Left kidney (tissue), 8 donors: ENCODE data around the gene CYP2F1. TPM values are rescaled to one million over a fixed set of nuclear protein-coding genes. Genes with fewer than 3 reads are reported as not detected.
"Not testable (repeated sequence)": the region's sequence is repeated elsewhere in the genome, so short reads cannot be mapped to it uniquely, and the experiment has no call there.

Experiments used
- DNase-seq: peaks from one replicate; pipeline ENCODE4 v3.0.0-alpha.2; 2013
- long read RNA-seq, 8 donors: transcript quantifications; one replicate each; lab custom pipeline, GENCODE V29; 2026
- polyA plus RNA-seq: library from polyadenylated mRNA; unstranded; fragments of 120-200 nt; gene quantifications from one replicate; pipeline ENCODE4 v1.2.1, GENCODE V29; 2013; ENCODE audit not compliant: insufficient read length

The CYP2F1 gene, protein sequence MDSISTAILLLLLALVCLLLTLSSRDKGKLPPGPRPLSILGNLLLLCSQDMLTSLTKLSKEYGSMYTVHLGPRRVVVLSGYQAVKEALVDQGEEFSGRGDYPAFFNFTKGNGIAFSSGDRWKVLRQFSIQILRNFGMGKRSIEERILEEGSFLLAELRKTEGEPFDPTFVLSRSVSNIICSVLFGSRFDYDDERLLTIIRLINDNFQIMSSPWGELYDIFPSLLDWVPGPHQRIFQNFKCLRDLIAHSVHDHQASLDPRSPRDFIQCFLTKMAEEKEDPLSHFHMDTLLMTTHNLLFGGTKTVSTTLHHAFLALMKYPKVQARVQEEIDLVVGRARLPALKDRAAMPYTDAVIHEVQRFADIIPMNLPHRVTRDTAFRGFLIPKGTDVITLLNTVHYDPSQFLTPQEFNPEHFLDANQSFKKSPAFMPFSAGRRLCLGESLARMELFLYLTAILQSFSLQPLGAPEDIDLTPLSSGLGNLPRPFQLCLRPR
- polyA plus RNA-seq: 0.28 TPM
- long read RNA-seq, donor 1: 0 reads
- long read RNA-seq, donor 2: 0 reads
- long read RNA-seq, donor 3: 0 reads
- long read RNA-seq, donor 4: 0 reads
- long read RNA-seq, donor 5: 0 reads
- long read RNA-seq, donor 6: 0 reads
- long read RNA-seq, donor 7: 0 reads
- long read RNA-seq, donor 8: 0 reads

DNA sequence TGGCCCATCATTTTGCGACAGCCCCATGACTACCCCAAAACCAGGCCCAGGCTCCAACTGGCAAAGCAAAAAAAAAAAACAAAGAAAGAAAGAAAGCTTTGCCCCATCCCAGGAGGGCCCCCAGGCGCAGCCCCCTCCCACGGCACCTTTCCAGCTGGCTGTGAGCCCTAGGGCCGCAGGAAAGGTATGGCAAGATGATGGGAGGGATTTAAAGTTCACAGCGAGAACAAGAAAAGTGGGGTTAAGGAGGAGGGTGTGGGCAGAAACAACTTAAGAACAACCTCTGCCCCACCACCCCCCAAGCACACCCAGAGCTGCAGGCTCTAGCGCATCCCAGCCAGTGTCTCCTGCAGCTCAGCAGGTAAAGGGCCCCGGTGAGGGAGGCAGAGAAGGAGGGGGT is at the start of gene CYP2F1:
CYP2F1 (plus strand) TSS at position 301 of the 400 bp plus-strand sequence. CDS start 1,757 bp downstream, outside the sequence.
- DNase-seq: no peak

DNA sequence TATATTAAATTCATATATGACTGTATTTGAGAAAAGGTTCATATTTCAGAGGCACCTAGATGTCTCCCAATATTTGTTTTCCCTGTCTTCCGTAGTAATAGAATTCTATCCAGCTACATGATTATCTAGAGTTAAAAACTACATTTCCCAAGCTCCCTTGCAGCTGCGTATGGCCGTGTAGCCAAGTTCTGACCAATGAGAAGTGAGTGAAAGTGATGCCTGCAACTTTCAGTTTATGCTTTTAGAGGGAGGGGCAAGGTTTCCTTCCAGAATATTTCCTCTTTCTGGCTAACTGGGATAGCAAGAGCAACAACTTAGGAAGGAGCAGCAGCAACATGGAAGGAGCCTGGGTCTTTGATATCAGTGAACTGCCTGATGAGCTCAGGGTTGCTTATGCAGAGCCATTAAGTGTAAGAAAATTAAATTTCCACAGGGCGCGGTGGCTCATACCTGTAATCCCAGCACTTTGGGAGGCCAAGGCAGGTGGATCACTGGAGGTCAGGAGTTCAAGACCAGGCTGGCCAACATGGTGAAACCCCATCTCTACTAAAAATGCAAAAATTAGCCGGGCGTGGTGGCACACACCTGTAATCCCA is 49.2 kb upstream of the CYP2F1 start:
- DNase-seq: peak; percentile 0

DNA sequence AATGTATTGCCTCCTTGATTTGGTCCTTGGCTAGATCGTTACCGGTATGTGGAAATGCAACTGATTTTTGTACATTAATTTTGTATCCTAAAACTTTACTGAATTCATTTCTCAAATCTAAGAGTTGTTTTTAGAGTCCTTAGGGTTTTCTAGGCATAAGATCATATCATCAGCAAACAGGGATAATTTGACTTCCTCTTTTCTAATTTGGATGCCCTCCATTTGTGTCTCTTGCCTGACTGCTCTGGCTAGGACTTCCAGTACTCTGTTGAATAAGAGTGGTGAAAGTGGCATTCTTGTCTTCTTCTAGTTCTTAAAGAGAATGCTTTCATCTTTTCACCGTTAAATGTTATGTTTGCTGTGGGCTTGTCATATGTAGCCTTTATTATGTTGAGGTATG is 37.9 kb upstream of the CYP2F1 start:
- no peak for DNase-seq

- no peak for DNase-seq
Observed at GRCh38 chr19:41083516-41083915, 30.7 kb upstream of the CYP2F1 start.

DNA sequence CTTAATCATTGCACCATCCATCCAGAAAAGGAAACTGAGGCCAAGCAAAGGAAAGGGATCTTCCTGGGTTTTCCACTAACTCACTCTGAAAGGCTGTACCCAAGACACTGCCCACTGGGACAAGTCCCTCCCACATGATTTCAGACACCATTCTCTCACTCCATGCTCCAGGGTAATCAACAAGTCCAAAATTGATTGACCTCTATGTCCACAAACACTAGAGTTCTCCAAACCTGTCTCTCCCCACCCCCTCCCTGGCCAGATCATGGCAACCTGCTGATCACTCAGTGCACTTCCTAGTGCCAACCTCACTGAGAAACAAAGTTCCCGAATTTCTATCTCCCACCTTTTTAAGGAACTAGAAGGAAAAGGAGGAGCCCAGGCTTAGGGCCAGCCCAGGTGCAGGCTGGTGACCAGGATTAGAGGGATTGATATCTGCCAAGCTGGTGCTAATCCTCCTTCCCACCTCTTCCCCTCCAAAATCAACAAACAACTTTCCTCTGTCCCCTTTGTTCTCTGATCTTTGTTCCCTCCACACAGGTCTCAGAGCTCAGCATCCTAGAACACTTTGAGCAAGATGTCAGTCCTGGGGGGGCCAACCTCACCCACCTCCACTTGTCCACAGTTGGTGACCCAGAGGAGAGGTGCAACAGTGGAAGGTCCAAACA is 28.4 kb upstream of the CYP2F1 start:
- DNase-seq: no peak

GRCh38 chr19:41088151-41088550 is 26.1 kb upstream of the CYP2F1 start, which contains the start of gene CYP2A13:
Gene CYP2A13 (plus strand): TSS chr19:41088451. CDS start chr19:41088472, 21 bp downstream.
- no peak for DNase-seq

DNA sequence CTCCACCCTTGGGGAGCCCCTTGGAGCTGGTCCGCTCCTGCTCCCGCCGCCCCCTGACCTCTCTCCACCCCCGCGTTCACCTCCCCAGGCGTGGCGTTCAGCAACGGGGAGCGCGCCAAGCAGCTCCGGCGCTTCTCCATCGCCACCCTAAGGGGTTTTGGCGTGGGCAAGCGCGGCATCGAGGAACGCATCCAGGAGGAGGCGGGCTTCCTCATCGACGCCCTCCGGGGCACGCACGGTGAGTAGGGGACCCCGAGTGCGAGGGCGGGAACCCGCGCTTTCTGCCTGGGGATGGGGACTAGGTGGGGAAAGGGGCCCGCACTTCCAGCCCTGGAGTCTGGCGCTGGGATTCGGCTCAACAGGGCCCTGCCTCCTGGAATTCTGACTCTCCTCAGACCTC is 24.3 kb upstream of the CYP2F1 start:
- no peak for DNase-seq

GRCh38 chr19:41095703-41096102 is 18.5 kb upstream of the CYP2F1 start:
- DNase-seq: no peak

DNA sequence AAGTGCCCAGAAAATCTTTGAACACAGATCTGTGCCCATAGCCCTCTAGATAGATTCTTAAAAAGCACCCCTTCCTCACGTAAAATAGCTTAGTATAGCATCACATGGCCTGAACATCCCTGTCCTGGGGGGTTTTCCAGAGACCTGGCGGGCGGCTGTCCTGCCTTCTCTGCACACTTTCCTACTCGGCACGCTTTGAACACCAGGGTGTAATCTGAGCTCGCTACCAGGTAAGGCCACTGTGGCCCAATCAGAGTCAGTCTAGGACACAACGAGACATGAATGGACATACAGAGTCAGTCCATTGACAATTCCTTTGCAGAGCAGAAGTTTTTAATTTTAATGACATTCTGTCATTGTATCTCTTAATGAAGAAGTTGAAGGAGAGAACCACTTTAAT is 17.9 kb upstream of the CYP2F1 start:
- no peak for DNase-seq

DNA sequence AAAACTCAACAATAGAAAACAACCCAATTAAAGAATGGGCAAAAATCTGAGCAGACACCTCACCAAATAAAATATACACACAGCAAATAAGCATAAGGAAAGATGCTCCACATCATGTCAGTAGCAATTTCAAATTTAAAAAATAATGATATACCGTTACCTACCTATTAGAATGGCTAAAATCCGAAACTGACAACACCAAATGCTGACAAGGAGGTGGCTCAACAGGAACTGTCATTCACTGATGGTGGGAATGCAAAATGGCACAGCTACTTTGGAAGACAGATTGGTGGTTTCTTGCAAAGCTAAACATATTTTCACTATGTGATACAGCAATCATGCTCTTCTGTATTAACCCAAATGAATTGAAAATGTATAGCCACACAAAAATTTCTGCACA is 16.9 kb upstream of the CYP2F1 start:
- DNase-seq: no peak

DNA sequence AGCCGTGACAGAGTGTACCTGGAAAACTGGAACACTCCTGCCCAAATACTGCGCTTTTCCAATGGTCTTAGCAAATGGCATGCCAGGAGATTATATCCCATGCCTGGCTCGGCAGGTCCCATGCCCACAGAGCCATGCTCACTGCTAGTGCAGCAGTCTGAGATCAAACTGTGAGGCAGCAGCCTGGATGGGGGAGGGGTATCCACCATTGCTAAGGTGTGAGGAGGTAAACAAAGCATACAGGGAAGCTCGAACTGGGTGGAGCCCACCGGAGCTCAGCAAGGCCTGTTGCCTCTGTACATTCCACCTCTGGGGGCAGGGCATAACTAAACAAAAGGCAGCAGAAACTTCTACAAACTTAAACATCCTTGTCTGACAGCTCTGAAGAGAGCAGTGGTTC is 15.5 kb upstream of the CYP2F1 start:
- no peak for DNase-seq

- not testable (repeated sequence) for DNase-seq
Observed at GRCh38 chr19:41102210-41102609, 12.0 kb upstream of the CYP2F1 start.

DNA sequence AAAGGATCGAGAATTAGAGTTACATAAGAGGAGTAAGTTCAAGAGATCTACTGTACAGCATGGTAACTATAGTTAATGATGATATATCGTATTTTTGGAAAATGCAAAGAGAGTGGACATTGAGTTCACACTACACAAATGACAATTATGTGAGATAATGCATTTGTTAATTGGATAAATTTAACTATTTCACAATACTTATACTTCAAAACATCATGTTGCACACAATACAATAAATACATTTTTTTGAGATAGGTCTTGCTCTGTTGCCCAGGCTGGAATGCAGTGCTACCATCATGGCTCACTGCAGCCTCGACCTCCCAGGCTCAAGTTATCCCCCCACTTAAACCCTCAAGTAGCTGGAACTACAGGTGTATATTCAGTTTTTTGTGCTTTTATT is 8.1 kb upstream of the CYP2F1 start:
- DNase-seq: no peak

DNA sequence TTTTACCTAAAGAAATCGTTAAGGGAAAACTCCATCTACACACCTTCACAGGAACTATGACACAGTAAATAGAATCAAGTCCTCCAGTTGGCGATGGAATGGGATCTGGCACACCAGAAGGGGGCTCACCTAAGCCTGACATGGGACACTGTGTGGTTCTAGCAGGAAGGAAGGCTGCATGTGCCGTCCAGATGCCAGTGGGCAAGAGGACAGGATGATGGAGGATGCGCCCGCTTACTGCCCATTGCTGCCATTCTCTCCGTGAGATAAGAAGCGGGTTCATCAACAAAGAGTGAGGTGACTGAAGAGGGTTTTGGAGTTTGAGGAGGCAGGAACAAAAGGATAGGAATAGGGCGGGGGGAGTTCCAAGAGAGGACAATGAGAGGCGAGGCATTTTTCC is 2.9 kb upstream of the CYP2F1 start:
- DNase-seq: no peak

DNA sequence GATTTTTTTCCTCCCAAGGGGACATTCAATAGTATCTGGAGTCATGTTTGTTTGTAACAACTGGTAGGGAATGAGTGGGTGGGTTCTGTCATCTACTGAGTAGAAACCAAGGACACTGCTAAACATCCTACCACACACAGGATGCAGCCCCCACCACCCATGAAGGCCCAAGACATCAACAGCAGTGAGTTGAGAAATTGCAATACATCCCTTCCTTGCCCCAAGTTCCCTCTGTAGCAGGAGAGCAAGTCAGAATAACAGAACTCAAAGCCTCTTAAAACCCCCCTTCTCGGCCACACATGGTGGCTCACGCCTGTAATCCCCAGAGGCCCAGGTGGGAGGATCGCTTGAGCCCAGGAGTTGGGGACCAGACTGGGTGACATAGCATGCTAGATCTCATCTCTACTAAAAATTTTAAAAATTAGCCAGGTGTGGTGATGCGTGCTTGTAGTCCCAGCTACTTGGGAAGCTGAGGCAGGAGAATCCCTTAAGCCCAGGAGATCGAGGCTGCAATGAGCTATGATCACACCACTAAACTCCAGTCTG is 2.4 kb upstream of the CYP2F1 start:
- DNase-seq: no peak

- no peak for DNase-seq
Observed at GRCh38 chr19:41112728-41113290, 1.4 kb upstream of the CYP2F1 start.

GRCh38 chr19:41116261-41116660 is 2.0 kb downstream of the CYP2F1 start:
- DNase-seq: no peak

DNA sequence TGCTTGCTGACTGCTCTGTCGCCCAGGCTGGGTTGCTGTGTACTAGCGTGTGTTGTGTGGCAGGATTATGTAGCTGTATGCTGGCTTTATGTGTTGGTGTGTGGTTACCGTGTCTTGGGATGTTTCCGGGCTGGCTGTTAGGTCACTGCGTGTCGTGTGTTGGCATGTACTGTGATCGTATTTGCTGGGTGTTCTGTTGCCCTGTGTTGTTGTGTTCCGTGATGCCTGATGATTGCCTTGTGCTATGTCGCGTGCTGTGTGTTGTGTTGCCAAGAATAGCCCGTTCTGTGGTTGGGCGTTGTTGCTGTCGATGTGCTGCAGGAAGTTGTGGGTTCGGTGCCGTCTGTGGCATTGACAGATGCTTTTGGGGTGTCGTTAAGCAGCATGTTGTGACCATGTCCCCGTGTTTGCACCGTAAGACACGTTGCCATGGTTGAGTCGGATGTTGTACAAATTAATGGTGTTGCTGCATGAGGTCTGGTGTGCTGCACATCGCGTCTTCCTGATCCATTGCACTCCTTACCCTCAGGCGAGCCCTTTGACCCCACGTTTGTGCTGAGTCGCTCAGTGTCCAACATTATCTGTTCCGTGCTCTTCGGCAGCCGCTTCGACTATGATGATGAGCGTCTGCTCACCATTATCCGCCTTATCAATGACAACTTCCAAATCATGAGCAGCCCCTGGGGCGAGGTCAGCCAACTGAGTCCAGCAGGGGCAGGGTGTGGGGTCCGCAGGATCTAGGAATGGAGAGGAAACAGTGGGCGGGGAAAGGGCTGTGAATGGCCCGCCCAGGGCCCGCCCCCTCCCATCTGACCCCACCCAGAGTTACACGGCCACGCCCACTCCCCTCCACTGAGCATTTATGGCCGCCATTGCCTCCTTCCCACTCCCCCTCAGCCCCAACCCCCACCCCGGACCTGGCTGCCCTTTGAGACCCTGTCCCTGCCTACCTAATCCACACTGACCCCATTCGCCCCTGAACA is 7.0 kb downstream of the CYP2F1 start:
- not testable (repeated sequence) for DNase-seq

GRCh38 chr19:41122846-41123245 is 8.6 kb downstream of the CYP2F1 start:
- not testable (repeated sequence) for DNase-seq

GRCh38 chr19:41123716-41124294 is 9.6 kb downstream of the CYP2F1 start:
- DNase-seq: no peak
